ENCODE results near the gene FBXW8. TPM values are rescaled to one million over a fixed set of nuclear protein-coding genes. Genes with fewer than 3 reads are reported as not detected.

Gene FBXW8
- polyA plus RNA-seq, 2 of the 4 experiments (the other 2 are of a cell fraction), result 9.8 to 15.7 TPM

GRCh38 chr12:116958402-116959197, 47.9 kb downstream of the FBXW8 start:
- DNase-seq (ENCODE audit: low read depth in 1 of 2, low spot score in 1 of 2), result no peak
- Histone ChIP-seq H3K27ac (no peak overlapping the region), H3K4me3 (no peak overlapping the region), H3K4me1 (peaks cover 9% of the 10 kb centered on the region), H3K4me2 (no peak overlapping the region), H3K9me3 (no peaks in the 10 kb centered on the region)
- WGBS (ENCODE audit: missing lambda C conversion rate), result 86% methylated on average over 6 of the region's 6 CpGs
- ChIA-PET POLR2A (no interaction called here), CTCF (interaction anchor here (0.7 to 1.5 kb wide), 3 partner anchors 15 to 285 kb away, joined by 3 to 4 read pairs (median 3); no protein-coding TSS in a partner anchor)
- ATAC-seq, result no peak
- TF ChIP-seq CTCF (IDR thresholded peaks at IDR 0.05) (no peak), MAFK (IDR thresholded peaks at IDR 0.05; ENCODE audit: partially characterized antibody) (no peak), CBX2 (IDR thresholded peaks at IDR 0.05; ENCODE audit: borderline replicate concordance, low read depth) (no peak), MAZ (IDR thresholded peaks at IDR 0.05; ENCODE audit: borderline replicate concordance, low read depth, low read length) (no peak), MAX (IDR thresholded peaks at IDR 0.05) (no peak), TP53 (CRISPR knock-in tag; IDR thresholded peaks at IDR 0.05) (no peak)
- FAIRE-seq, result no peak

- no peak for DNase-seq (ENCODE audit: low read depth in 1 of 2, low spot score in 1 of 2)
- H3K27ac ChIP-seq, result no peak overlapping the region
- 61% methylated on average over 2 of the region's 2 CpGs for WGBS (ENCODE audit: missing lambda C conversion rate)
- FAIRE-seq, result no peak
- TF ChIP-seq NFE2L2 (conservative IDR thresholded peaks at IDR 0.05; ENCODE audit: low read length) (no peak), RAD21 (conservative IDR thresholded peaks at IDR 0.05 in 1 of 2, IDR thresholded peaks at IDR 0.05 in 1 of 2) (no peak), USF2 (IDR thresholded peaks at IDR 0.05) (no peak), PHF8 (IDR thresholded peaks at IDR 0.05; ENCODE audit: borderline replicate concordance, low read depth) (no peak), NR3C1 (IDR thresholded peaks at IDR 0.05) (no peak), BHLHE40 (IDR thresholded peaks at IDR 0.05; ENCODE audit: low read depth, low read length) (no peak), EHF (CRISPR knock-in tag; IDR thresholded peaks at IDR 0.05) (no peak)
- peaks cover 9% of the 10 kb centered on the region for H3K4me1 ChIP-seq
- ATAC-seq, result no peak
- no peak overlapping the region for H3K4me3 ChIP-seq
- no peaks in the 10 kb centered on the region for H3K9me3 ChIP-seq
- ChIA-PET CTCF (interaction anchor here (0.7 to 1.5 kb wide), 4 partner anchors 15 to 285 kb away, joined by 3 to 4 read pairs (median 4); no protein-coding TSS in a partner anchor), POLR2A (no interaction called here)
- H3K4me2 ChIP-seq, result no peak overlapping the region
These were observed 48.4 kb downstream of the FBXW8 start for GRCh38 chr12:116959198-116959460.

- ChIA-PET CTCF (interaction anchor here (0.8 to 1.5 kb wide), 2 partner anchors 14 to 257 kb away, joined by 4 read pairs; no protein-coding TSS in a partner anchor), POLR2A (no interaction called here)
- no peaks in the 10 kb centered on the region for H3K9me3 ChIP-seq
- DNase-seq (ENCODE audit: low read depth in 1 of 2, low spot score in 1 of 2) (no peak), FAIRE-seq (no peak), ATAC-seq (no peak)
- 88% methylated on average over 5 of the region's 5 CpGs for WGBS (ENCODE audit: missing lambda C conversion rate)
- no peak overlapping the region for H3K27ac ChIP-seq
- TF ChIP-seq CHD2 (IDR thresholded peaks at IDR 0.05; ENCODE audit: low read length, partially characterized antibody) (no peak), HOXB13 (CRISPR knock-in tag; IDR thresholded peaks at IDR 0.05; ENCODE audit: low read depth) (no peak), PHF8 (IDR thresholded peaks at IDR 0.05; ENCODE audit: borderline replicate concordance, low read depth) (no peak)
- peaks cover 9% of the 10 kb centered on the region for H3K4me1 ChIP-seq
- no peak overlapping the region for H3K4me2 ChIP-seq
- H3K4me3 ChIP-seq, result no peak overlapping the region
These were observed 49.2 kb downstream of the FBXW8 start for GRCh38 chr12:116959845-116960514.

- 90% methylated on average over 4 of the region's 4 CpGs for WGBS (ENCODE audit: missing lambda C conversion rate)
- no peak overlapping the region for H3K27ac ChIP-seq
- no peak overlapping the region for H3K4me2 ChIP-seq
- ChIA-PET CTCF (interaction anchor here (1.0 to 1.6 kb wide), 3 partner anchors 25 to 41 kb away, joined by 3 read pairs; no protein-coding TSS in a partner anchor), POLR2A (no interaction called here)
- no peaks in the 10 kb centered on the region for H3K9me3 ChIP-seq
- no peak overlapping the region for H3K4me3 ChIP-seq
- FAIRE-seq (no peak), DNase-seq (ENCODE audit: low read depth in 1 of 2, low spot score in 1 of 2) (no peak), ATAC-seq (no peak)
- no peak for TF ChIP-seq MAX (IDR thresholded peaks at IDR 0.05)
- no peak for TF ChIP-seq BHLHE40 (IDR thresholded peaks at IDR 0.05; ENCODE audit: low read depth, low read length)
- TF ChIP-seq RNF2 (IDR thresholded peaks at IDR 0.05; ENCODE audit: borderline replicate concordance, low read depth), result no peak
- no peak for TF ChIP-seq ATOH8 (CRISPR knock-in tag; IDR thresholded peaks at IDR 0.05; ENCODE audit: low read depth)
- no peaks in the 10 kb centered on the region for H3K4me1 ChIP-seq
These were observed 51.4 kb downstream of the FBXW8 start for GRCh38 chr12:116962197-116962596.
